Panc1 (cell line): ENCODE data around the gene ZMAT1. TPM values are rescaled to one million over a fixed set of nuclear protein-coding genes. Genes with fewer than 3 reads are reported as not detected.

Experiments
- ATAC-seq: fragments of 200-7000 bp; cut with Tn5 transposase; 2 replicates; pipeline ENCODE4 v1.9.1; 2020; ENCODE audit warnings: mild to moderate bottlenecking, moderate library complexity
- BruUV-seq: library from RNA; stranded (reverse); fragments of 400-500 nt; replicated peaks from 2 replicates; lab custom pipeline; 2021; lab: Mats Ljungman, UMichigan
- CTCF ChIA-PET: fragments of 300-600 bp; sonication (Branson Sonifier 250); formaldehyde crosslinking; loops from one replicate; lab custom pipeline; 2022; ENCODE audit warnings: antibody characterized with exemption; lab: Charles Lee
- POLR2A ChIA-PET: fragments of 300-600 bp; sonication (Branson Sonifier 250); formaldehyde crosslinking; loops from one replicate; lab custom pipeline; 2022; ENCODE audit warnings: antibody characterized with exemption; lab: Charles Lee
- DNase-seq: peaks from one replicate; pipeline ENCODE4 v3.0.0-alpha.2; 2010; ENCODE audit warnings: low read depth, low spot score
- H3K27ac ChIP-seq: 2 replicates; pipeline ENCODE4 v1.5.1; 2011; ENCODE audit warnings: mild to moderate bottlenecking, low read length, inconsistent platforms
- H3K27me3 ChIP-seq: fragments of 200-500 bp; sonication (Bioruptor generic); 2 replicates; pipeline ENCODE4 v1.6.0; 2014; ENCODE audit warnings: low read length, inconsistent platforms; ENCODE audit not compliant: control insufficient read depth, insufficient read depth
- H3K36me3 ChIP-seq: fragments of 200-500 bp; sonication (Bioruptor generic); 2 replicates; pipeline ENCODE4 v1.5.1; 2014; ENCODE audit warnings: inconsistent platforms, mild to moderate bottlenecking, low read length, moderate library complexity; ENCODE audit not compliant: control insufficient read depth, insufficient read depth
- H3K4me1 ChIP-seq: 2 replicates; pipeline ENCODE4 v1.5.1; 2011; ENCODE audit warnings: inconsistent platforms, mild to moderate bottlenecking, low read length, moderate library complexity; ENCODE audit not compliant: control insufficient read depth, insufficient read depth
- H3K4me3 ChIP-seq, 2 experiments: 2 replicates each; pipeline ENCODE4 v1.5.1; 2011 to 2012; ENCODE audit warnings: low read depth in 2 of 2, low read length in 2 of 2, mild to moderate bottlenecking in 2 of 2, inconsistent platforms in 1 of 2, moderate library complexity in 1 of 2
- H3K9me3 ChIP-seq: fragments of 200-500 bp; sonication (Bioruptor generic); 2 replicates; pipeline ENCODE4 v1.5.1; 2014; ENCODE audit warnings: low read depth, mild to moderate bottlenecking, inconsistent platforms, low read length, moderate library complexity; ENCODE audit not compliant: control insufficient read depth, insufficient read depth
- POLR2AphosphoS5 ChIP-seq: IDR thresholded peaks from 2 replicates; pipeline ENCODE4 v1.6.1; 2012; ENCODE audit warnings: mild to moderate bottlenecking, low read depth, low read length, moderate library complexity
- SIN3A ChIP-seq: IDR thresholded peaks from 2 replicates; pipeline ENCODE4 v1.6.1; 2012; ENCODE audit warnings: low read depth, mild to moderate bottlenecking, low read length, moderate library complexity, borderline replicate concordance; ENCODE audit not compliant: insufficient read depth
- TCF7L2 ChIP-seq: IDR thresholded peaks from 2 replicates; pipeline ENCODE4 v1.6.1; 2011; ENCODE audit warnings: mild to moderate bottlenecking, low read depth, low read length, inconsistent platforms
- in situ Hi-C: cut with HindIII; loops from 2 replicates; pipeline ENCODE4 v1.10.0; 2016; ENCODE audit warnings: low sequenced_read_pairs, low pct_unique_long_range_greater_than_20kb
- intact Hi-C: fragments of 100-400 bp; cut with micrococcal nuclease; formaldehyde crosslinking; loops from one replicate; pipeline ENCODE4 v1.10.0; 2022; ENCODE audit not compliant: unreplicated experiment
- total RNA-seq: library from RNA; stranded (reverse); gene quantifications from one replicate; pipeline ENCODE4 v1.2.1, GENCODE V29; 2021; ENCODE audit not compliant: unreplicated experiment
- TF ChIP-seq, protein P1 (sequence below): fragments of 450-650 bp; IDR thresholded peaks from 2 replicates; pipeline ENCODE4 v1.5.1; 2017; ENCODE audit warnings: mild to moderate bottlenecking
- TF ChIP-seq, protein P2 (sequence below), 2 experiments: IDR thresholded peaks; 2 replicates each; pipeline ENCODE4 v1.6.1; 2011 to 2012; ENCODE audit warnings: low read depth in 2 of 2, control low read depth in 1 of 2, low read length in 1 of 2, mild to moderate bottlenecking in 1 of 2, moderate library complexity in 1 of 2; ENCODE audit not compliant: insufficient read depth in 1 of 2

Gene ZMAT1
- total RNA-seq, 1 experiment from 2014 or later, result 5.7 TPM

DNA sequence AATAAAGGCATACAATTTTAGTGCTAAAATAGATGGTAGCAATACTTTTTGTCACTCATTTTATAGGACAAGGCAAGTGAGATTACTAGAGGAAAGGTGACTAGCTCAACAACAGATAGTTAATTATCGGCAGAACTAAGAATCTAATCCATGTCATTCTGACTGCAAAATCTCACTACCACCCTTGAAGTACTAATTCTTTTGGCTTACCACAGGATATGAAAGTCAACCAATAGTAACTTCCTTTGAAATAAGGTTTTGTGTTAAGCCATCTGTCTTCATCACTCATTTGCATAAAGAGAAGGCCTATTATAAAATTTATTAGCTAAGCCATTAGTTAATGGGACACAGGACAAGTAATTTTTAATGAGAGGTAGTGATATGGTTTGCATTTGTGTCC, 25.3 kb upstream of the ZMAT1 start:
- DNase-seq (no peak), ATAC-seq (no peak)
- BruUV-seq, result no TSS peak
- POLR2A ChIA-PET, result no interaction called here
- Histone ChIP-seq H3K9me3 (no peaks in the 10 kb centered on the region), H3K36me3 (no peaks in the 10 kb centered on the region), H3K4me3 (no peak overlapping the region), H3K27ac (no peak overlapping the region), H3K4me1 (no peaks in the 10 kb centered on the region), H3K27me3 (no peaks in the 10 kb centered on the region)
- intact Hi-C loops, result no loop called here
- no peak for TF ChIP-seq POLR2AphosphoS5
- TF ChIP-seq, protein P1, sequence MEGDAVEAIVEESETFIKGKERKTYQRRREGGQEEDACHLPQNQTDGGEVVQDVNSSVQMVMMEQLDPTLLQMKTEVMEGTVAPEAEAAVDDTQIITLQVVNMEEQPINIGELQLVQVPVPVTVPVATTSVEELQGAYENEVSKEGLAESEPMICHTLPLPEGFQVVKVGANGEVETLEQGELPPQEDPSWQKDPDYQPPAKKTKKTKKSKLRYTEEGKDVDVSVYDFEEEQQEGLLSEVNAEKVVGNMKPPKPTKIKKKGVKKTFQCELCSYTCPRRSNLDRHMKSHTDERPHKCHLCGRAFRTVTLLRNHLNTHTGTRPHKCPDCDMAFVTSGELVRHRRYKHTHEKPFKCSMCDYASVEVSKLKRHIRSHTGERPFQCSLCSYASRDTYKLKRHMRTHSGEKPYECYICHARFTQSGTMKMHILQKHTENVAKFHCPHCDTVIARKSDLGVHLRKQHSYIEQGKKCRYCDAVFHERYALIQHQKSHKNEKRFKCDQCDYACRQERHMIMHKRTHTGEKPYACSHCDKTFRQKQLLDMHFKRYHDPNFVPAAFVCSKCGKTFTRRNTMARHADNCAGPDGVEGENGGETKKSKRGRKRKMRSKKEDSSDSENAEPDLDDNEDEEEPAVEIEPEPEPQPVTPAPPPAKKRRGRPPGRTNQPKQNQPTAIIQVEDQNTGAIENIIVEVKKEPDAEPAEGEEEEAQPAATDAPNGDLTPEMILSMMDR, result no peak
- in situ Hi-C loops, result no loop called here
- CTCF ChIA-PET, result no interaction called here

DNA sequence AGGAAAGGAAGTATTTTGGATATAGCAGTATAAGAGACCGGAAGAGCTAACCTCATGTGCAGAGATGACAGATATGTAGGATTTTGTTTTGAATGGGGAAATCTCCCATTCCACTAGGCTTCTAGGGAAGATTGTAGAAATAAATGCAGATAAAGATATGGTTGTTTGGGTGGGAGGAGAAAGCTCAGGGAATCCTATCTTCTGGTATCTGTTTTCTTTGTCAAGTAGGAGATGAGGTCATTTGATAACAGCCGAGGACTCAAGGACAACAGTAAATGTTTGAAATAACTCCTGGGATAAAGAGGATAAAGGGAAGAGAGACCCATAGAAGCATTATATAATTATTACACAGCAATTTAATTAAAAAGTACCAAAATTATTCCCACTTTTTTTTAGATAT, 24.7 kb upstream of the ZMAT1 start:
- intact Hi-C loops (no loop called here), in situ Hi-C loops (no loop called here)
- DNase-seq (no peak), ATAC-seq (no peak)
- CTCF ChIA-PET, result no interaction called here
- Histone ChIP-seq H3K27ac (no peak overlapping the region), H3K4me1 (no peaks in the 10 kb centered on the region), H3K27me3 (no peaks in the 10 kb centered on the region), H3K4me3 (no peak overlapping the region), H3K9me3 (no peaks in the 10 kb centered on the region), H3K36me3 (no peaks in the 10 kb centered on the region)
- TF ChIP-seq, protein P2, sequence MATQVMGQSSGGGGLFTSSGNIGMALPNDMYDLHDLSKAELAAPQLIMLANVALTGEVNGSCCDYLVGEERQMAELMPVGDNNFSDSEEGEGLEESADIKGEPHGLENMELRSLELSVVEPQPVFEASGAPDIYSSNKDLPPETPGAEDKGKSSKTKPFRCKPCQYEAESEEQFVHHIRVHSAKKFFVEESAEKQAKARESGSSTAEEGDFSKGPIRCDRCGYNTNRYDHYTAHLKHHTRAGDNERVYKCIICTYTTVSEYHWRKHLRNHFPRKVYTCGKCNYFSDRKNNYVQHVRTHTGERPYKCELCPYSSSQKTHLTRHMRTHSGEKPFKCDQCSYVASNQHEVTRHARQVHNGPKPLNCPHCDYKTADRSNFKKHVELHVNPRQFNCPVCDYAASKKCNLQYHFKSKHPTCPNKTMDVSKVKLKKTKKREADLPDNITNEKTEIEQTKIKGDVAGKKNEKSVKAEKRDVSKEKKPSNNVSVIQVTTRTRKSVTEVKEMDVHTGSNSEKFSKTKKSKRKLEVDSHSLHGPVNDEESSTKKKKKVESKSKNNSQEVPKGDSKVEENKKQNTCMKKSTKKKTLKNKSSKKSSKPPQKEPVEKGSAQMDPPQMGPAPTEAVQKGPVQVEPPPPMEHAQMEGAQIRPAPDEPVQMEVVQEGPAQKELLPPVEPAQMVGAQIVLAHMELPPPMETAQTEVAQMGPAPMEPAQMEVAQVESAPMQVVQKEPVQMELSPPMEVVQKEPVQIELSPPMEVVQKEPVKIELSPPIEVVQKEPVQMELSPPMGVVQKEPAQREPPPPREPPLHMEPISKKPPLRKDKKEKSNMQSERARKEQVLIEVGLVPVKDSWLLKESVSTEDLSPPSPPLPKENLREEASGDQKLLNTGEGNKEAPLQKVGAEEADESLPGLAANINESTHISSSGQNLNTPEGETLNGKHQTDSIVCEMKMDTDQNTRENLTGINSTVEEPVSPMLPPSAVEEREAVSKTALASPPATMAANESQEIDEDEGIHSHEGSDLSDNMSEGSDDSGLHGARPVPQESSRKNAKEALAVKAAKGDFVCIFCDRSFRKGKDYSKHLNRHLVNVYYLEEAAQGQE (IDR thresholded peaks at IDR 0.05; ENCODE audit: insufficient read depth in 1 of 2, low read depth in 2 of 2, low read length in 1 of 2), result no peak
- TF ChIP-seq, protein P1, result no peak
- TF ChIP-seq TCF7L2, result no peak
- no peak for TF ChIP-seq POLR2AphosphoS5
- TF ChIP-seq SIN3A, result no peak
- POLR2A ChIA-PET, result no interaction called here
- BruUV-seq, result no TSS peak
